K562 (cell line): ENCODE results near the gene DCHS2. TPM values are rescaled to one million over a fixed set of nuclear protein-coding genes. Genes with fewer than 3 reads are reported as not detected.

Source experiments
- ATAC-seq: fragments of 200-7000 bp; cut with Tn5 transposase; 3 replicates; pipeline ENCODE4 v1.9.1; 2020; ENCODE audit warnings: moderate library complexity
- BruUV-seq: library from RNA; stranded (reverse); fragments of 400-500 nt; replicated peaks from 2 replicates; lab custom pipeline; 2021; lab: Mats Ljungman, UMichigan
- CTCF ChIA-PET: fragments of 300-600 bp; formaldehyde crosslinking; extraction: SDS; loops from one replicate; lab custom pipeline; 2021; ENCODE audit warnings: low intra/inter-chr PET ratio; lab: Yijun Ruan, JAX
- POLR2A ChIA-PET: fragments of 300-600, 350-650 bp; sonication (Branson Sonifier 250); formaldehyde crosslinking; extraction: SDS; loops from one replicate; lab custom pipeline; 2021; ENCODE audit warnings: antibody characterized with exemption, inconsistent platforms; lab: Yijun Ruan, JAX
- DNase-seq, 4 experiments: peaks; one replicate each; pipeline versions ENCODE4 v3.0.0 to v3.0.0-alpha.2; 2011 to 2018; ENCODE audit warnings: low spot score in 3 of 4, mixed read lengths in 3 of 4; ENCODE audit errors: extremely low read depth in 1 of 4
- FAIRE-seq: peaks from 2 replicates; lab custom pipeline; 2011; peaks lifted over from hg19 to GRCh38; lab: Jason Lieb, UNC
- H2AFZ ChIP-seq: 2 replicates; pipeline ENCODE4 v1.6.0; 2011; ENCODE audit warnings: low read depth, low read length, control low read depth, inconsistent platforms
- H3K27ac ChIP-seq: fragments of 200-600 bp; 3 replicates; pipeline ENCODE4 v1.8.0; 2011; ENCODE audit warnings: low read depth, mild to moderate bottlenecking, control low read depth, inconsistent platforms, low read length, moderate library complexity, mixed read lengths; ENCODE audit errors: extremely low read depth
- H3K27me3 ChIP-seq, 2 experiments: fragments of 300-600 bp in 1 of 2; 2 replicates in 1 of 2; 3 replicates in 1 of 2; pipeline versions ENCODE4 v1.6.0 to v1.8.0; 2011; ENCODE audit warnings: inconsistent platforms in 2 of 2, low read length in 2 of 2, mild to moderate bottlenecking in 1 of 2, mixed read lengths in 1 of 2, moderate library complexity in 1 of 2; ENCODE audit not compliant: control insufficient read depth in 2 of 2, insufficient read depth in 2 of 2
- H3K36me3 ChIP-seq: fragments of 300-600 bp; 3 replicates; pipeline ENCODE4 v1.8.0; 2011; ENCODE audit warnings: mild to moderate bottlenecking, low read length, inconsistent platforms; ENCODE audit not compliant: control insufficient read depth, insufficient read depth
- H3K4me1 ChIP-seq, 2 experiments: fragments of 200-600 bp in 1 of 2; replicated peaks in 1 of 2; 2 replicates in 1 of 2; 3 replicates in 1 of 2; pipeline versions ENCODE4 v1.5.1 to v1.8.0; 2011; ENCODE audit warnings: inconsistent platforms in 2 of 2, low read length in 2 of 2, mild to moderate bottlenecking in 1 of 2, mixed read lengths in 1 of 2, moderate library complexity in 1 of 2; ENCODE audit not compliant: control insufficient read depth in 2 of 2, insufficient read depth in 2 of 2
- H3K4me2 ChIP-seq: 2 replicates; pipeline ENCODE4 v1.6.1; 2011; ENCODE audit warnings: low read length, control low read depth, inconsistent platforms, mixed read lengths; ENCODE audit not compliant: insufficient read depth
- H3K4me3 ChIP-seq: fragments of 200-600 bp; sonication (generic), shearing (Covaris generic); 2 replicates; pipeline ENCODE4 v1.5.1; 2016; ENCODE audit warnings: control low read depth, inconsistent platforms
- H3K79me2 ChIP-seq: fragments of 200-600 bp; 3 replicates; pipeline ENCODE4 v1.8.0; 2011; ENCODE audit warnings: low read length, inconsistent platforms; ENCODE audit not compliant: control insufficient read depth, insufficient read depth
- H3K9ac ChIP-seq, 2 experiments: 2 replicates each; pipeline versions ENCODE4 v1.6.0 to v1.6.1; 2011; ENCODE audit warnings: low read depth in 2 of 2, low read length in 2 of 2, control low read depth in 1 of 2, inconsistent platforms in 1 of 2, mild to moderate bottlenecking in 1 of 2, mixed read lengths in 1 of 2; ENCODE audit not compliant: insufficient read depth in 1 of 2
- H3K9me1 ChIP-seq: one replicate; pipeline ENCODE4 v1.6.0; 2011; ENCODE audit warnings: inconsistent platforms, mild to moderate bottlenecking, low read length, moderate library complexity; ENCODE audit not compliant: control insufficient read depth, insufficient read depth
- H3K9me3 ChIP-seq: replicated peaks from 2 replicates; pipeline ENCODE4 v1.5.1; 2011; ENCODE audit warnings: low read depth, low read length, inconsistent platforms; ENCODE audit not compliant: control insufficient read depth, insufficient read depth
- H4K20me1 ChIP-seq: replicated peaks from 2 replicates; pipeline ENCODE4 v1.6.1; 2011; ENCODE audit warnings: low read length, inconsistent platforms, mixed read lengths; ENCODE audit not compliant: control insufficient read depth, insufficient read depth
- CREM ChIP-seq: IDR thresholded peaks from 2 replicates; pipeline ENCODE4 v1.6.1; 2014; ENCODE audit warnings: antibody characterized with exemption, low read depth
- FOXK1 ChIP-seq: sonication (generic); formaldehyde crosslinking; IDR thresholded peaks from 2 replicates; pipeline ENCODE4 v1.8.0; 2022; ENCODE audit warnings: missing genetic modification reagents, mild to moderate bottlenecking, borderline replicate concordance
- HDAC1 ChIP-seq, 2 experiments: fragments of 450-650 bp; IDR thresholded peaks; 2 replicates each; pipeline ENCODE4 v1.6.1; 2016 to 2017; ENCODE audit warnings: inconsistent platforms in 1 of 2, mild to moderate bottlenecking in 1 of 2, moderate library complexity in 1 of 2
- HNRNPH1 ChIP-seq: fragments of 200-400 bp; formaldehyde crosslinking; optimal IDR thresholded peaks from 2 replicates; pipeline ENCODE3; 2017; ENCODE audit warnings: low read depth, mild to moderate bottlenecking, low read length, moderate library complexity
- HNRNPK ChIP-seq: fragments of 200-400 bp; formaldehyde crosslinking; IDR thresholded peaks from one replicate; pipeline ENCODE4 v1.6.1; 2018; ENCODE audit warnings: mild to moderate bottlenecking, low read depth, low read length; ENCODE audit not compliant: poor library complexity, severe bottlenecking
- JUND ChIP-seq, 2 experiments: IDR thresholded peaks; 2 replicates in 1 of 2; 3 replicates in 1 of 2; pipeline ENCODE4 v1.6.1; 2011; ENCODE audit warnings: borderline replicate concordance in 2 of 2, low read depth in 2 of 2, low read length in 2 of 2, improper control_type of control experiment in 1 of 2, missing biosample characterization in 1 of 2, missing genetic modification characterization in 1 of 2, missing genetic modification reagents in 1 of 2
- MCM5 ChIP-seq: fragments of 450-650 bp; IDR thresholded peaks from 2 replicates; pipeline ENCODE4 v1.6.1; 2016; ENCODE audit warnings: low read depth
- NEUROD1 ChIP-seq: fragments of 150-350 bp; IDR thresholded peaks from 2 replicates; pipeline ENCODE4 v1.6.1; 2014; ENCODE audit warnings: borderline replicate concordance, low read length, low read depth; ENCODE audit not compliant: partially characterized antibody
- RAD21 ChIP-seq, 2 experiments: fragments of 250-450 bp in 1 of 2; fragments of 450-650 bp in 1 of 2; sonication (Bioruptor Pico) in 1 of 2; formaldehyde crosslinking in 1 of 2; IDR thresholded peaks in 1 of 2; conservative IDR thresholded peaks in 1 of 2; 2 replicates each; pipeline versions ENCODE4 v1.4.0 to v1.8.0; 2020 to 2022; ENCODE audit warnings: mild to moderate bottlenecking in 2 of 2, moderate library complexity in 1 of 2
- RBM25 ChIP-seq: fragments of 200-400 bp; formaldehyde crosslinking; IDR thresholded peaks from 2 replicates; pipeline ENCODE4 v1.6.1; 2018; ENCODE audit warnings: low read length, low read depth, moderate library complexity; ENCODE audit not compliant: severe bottlenecking
- TAL1 ChIP-seq: fragments of 450-650 bp; IDR thresholded peaks from 2 replicates; pipeline ENCODE4 v1.6.1; 2016; ENCODE audit warnings: mild to moderate bottlenecking
- THAP12 ChIP-seq: fragments of 250-450 bp; sonication (Bioruptor Pico); IDR thresholded peaks from 2 replicates; pipeline ENCODE4 v1.9.0; 2021; ENCODE audit warnings: mild to moderate bottlenecking, inconsistent platforms
- TSC22D4 ChIP-seq: fragments of 450-650 bp; IDR thresholded peaks from 2 replicates; pipeline ENCODE4 v1.6.1; 2016; ENCODE audit warnings: missing genetic modification characterization, missing biosample characterization, control low read depth
- ZNF717 ChIP-seq: fragments of 250-450 bp; sonication (Bioruptor Pico); IDR thresholded peaks from 2 replicates; pipeline ENCODE4 v1.5.0; 2021
- ZNF778 ChIP-seq: fragments of 450-650 bp; formaldehyde crosslinking; IDR thresholded peaks from 2 replicates; pipeline ENCODE4 v1.4.0; 2020; ENCODE audit warnings: mild to moderate bottlenecking, moderate library complexity
- WGBS: fragments of 100-300 bp; shearing (Covaris generic); methylation state at CpG from one replicate; pipeline ENCODE4 v1.1.6; 2016; ENCODE audit warnings: low coverage, mixed read lengths; ENCODE audit not compliant: insufficient coverage; ENCODE audit errors: missing lambda C conversion rate; 5-methylcytosine and 5-hydroxymethylcytosine counted together
- in situ Hi-C: fragments of 300-500 bp; cut with MboI; formaldehyde crosslinking; loops from 4 replicates; pipeline ENCODE4 v1.15.0; 2018; ENCODE audit warnings: inconsistent platforms, mixed read lengths
- intact Hi-C: fragments of 100-400 bp; cut with micrococcal nuclease; formaldehyde crosslinking; loops from 2 replicates; pipeline ENCODE4 v1.14.2; 2022
- polyA plus RNA-seq, 8 experiments: library from polyadenylated mRNA; depleted of rRNA in 4 of 8; stranded (reverse) in 5 of 8; unstranded in 3 of 8; fragments of >200 nt; fragmentation: Nextera tagmentation in 2 of 8; fragmentation: Illumina TruSeq in 1 of 8; extraction: Ambion mirVana in 2 of 8; extraction: Trizol in 1 of 8; gene quantifications; 2 replicates each; pipeline versions ENCODE4 v1.2.1 to v1.2.3, GENCODE V29; 2011 to 2014; ENCODE audit warnings: inconsistent platforms in 1 of 8, missing spikeins in 1 of 8
- total RNA-seq, 7 experiments: library from RNA; depleted of rRNA in 6 of 7; stranded (reverse); fragments of >200 nt in 6 of 7; fragmentation: Illumina TruSeq in 2 of 7; extraction: Trizol in 2 of 7; gene quantifications; 2 replicates each; pipeline versions ENCODE4 v1.2.1 to v1.2.3, GENCODE V29; 2011 to 2021; ENCODE audit warnings: low replicate concordance in 1 of 7
- TF ChIP-seq, protein P1 (sequence below): IDR thresholded peaks from 2 replicates; pipeline ENCODE4 v1.6.1; 2011; ENCODE audit warnings: borderline replicate concordance, low read depth, mild to moderate bottlenecking, moderate library complexity, low read length; ENCODE audit not compliant: insufficient read depth, poor library complexity, severe bottlenecking
- TF ChIP-seq, protein P2 (sequence below): fragments of 450-650 bp; IDR thresholded peaks from 2 replicates; pipeline ENCODE4 v1.6.1; 2017; ENCODE audit warnings: mild to moderate bottlenecking, moderate library complexity

DCHS2 gene
- total and polyA plus RNA-seq, 9 of the 15 experiments (the other 6 are each of a cell fraction or from before 2014, with no cell fraction given): 0.49 to 7.1 (median 5.3) TPM

- Histone ChIP-seq H4K20me1 (no peaks in the 10 kb centered on the region), H3K79me2 (no peaks in the 10 kb centered on the region), H2AFZ (no peak overlapping the region), H3K4me3 (no peak overlapping the region), H3K36me3 (no peaks in the 10 kb centered on the region), H3K4me1 (no peaks in the 10 kb centered on the region), H3K4me2 (no peak overlapping the region), H3K9me3 (no peaks in the 10 kb centered on the region), H3K27me3 (no peaks in the 10 kb centered on the region), H3K9me1 (no peaks in the 10 kb centered on the region), H3K27ac (no peak overlapping the region), H3K9ac (no peak overlapping the region)
- no peak for ATAC-seq
- no peak for DNase-seq
- in situ Hi-C loops: no loop called here
- 44% methylated on average over 3 of the region's 3 CpGs for WGBS
- CTCF ChIA-PET: no interaction called here
- BruUV-seq: no TSS peak
- POLR2A ChIA-PET: no interaction called here
- intact Hi-C loops: no loop called here
- no peak for FAIRE-seq
- TF ChIP-seq HDAC1 (IDR thresholded peaks at IDR 0.05) (no peak), FOXK1 (no peak), ZNF778 (CRISPR knock-in tag) (no peak), MCM5 (no peak), HNRNPK (no peak), TSC22D4 (tag) (no peak), THAP12 (no peak), HNRNPH1 (no peak), ZNF717 (no peak), NEUROD1 (no peak), JUND (IDR thresholded peaks at IDR 0.05; ENCODE audit: borderline replicate concordance, low read depth, low read length) (no peak), JUND (tag; IDR thresholded peaks at IDR 0.05; ENCODE audit: borderline replicate concordance, low read depth, low read length) (no peak), TAL1 (no peak), RAD21 (CRISPR knock-in tag; conservative IDR thresholded peaks at IDR 0.05 in 1 of 2, IDR thresholded peaks at IDR 0.05 in 1 of 2) (no peak), RBM25 (no peak), CREM (no peak)
- TF ChIP-seq, protein P1, sequence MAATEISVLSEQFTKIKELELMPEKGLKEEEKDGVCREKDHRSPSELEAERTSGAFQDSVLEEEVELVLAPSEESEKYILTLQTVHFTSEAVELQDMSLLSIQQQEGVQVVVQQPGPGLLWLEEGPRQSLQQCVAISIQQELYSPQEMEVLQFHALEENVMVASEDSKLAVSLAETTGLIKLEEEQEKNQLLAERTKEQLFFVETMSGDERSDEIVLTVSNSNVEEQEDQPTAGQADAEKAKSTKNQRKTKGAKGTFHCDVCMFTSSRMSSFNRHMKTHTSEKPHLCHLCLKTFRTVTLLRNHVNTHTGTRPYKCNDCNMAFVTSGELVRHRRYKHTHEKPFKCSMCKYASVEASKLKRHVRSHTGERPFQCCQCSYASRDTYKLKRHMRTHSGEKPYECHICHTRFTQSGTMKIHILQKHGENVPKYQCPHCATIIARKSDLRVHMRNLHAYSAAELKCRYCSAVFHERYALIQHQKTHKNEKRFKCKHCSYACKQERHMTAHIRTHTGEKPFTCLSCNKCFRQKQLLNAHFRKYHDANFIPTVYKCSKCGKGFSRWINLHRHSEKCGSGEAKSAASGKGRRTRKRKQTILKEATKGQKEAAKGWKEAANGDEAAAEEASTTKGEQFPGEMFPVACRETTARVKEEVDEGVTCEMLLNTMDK: no peak
- TF ChIP-seq, protein P2, sequence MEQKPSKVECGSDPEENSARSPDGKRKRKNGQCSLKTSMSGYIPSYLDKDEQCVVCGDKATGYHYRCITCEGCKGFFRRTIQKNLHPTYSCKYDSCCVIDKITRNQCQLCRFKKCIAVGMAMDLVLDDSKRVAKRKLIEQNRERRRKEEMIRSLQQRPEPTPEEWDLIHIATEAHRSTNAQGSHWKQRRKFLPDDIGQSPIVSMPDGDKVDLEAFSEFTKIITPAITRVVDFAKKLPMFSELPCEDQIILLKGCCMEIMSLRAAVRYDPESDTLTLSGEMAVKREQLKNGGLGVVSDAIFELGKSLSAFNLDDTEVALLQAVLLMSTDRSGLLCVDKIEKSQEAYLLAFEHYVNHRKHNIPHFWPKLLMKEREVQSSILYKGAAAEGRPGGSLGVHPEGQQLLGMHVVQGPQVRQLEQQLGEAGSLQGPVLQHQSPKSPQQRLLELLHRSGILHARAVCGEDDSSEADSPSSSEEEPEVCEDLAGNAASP: no peak
Observed at GRCh38 chr4:154307451-154307850, 184.1 kb downstream of the DCHS2 start.
